IMR-90 (cell line): ENCODE data around the gene PHACTR3. TPM values are rescaled to one million over a fixed set of nuclear protein-coding genes. Genes with fewer than 3 reads are reported as not detected.
A peak's percentile ranks its signal among the peaks of the same experiment; 100 is the strongest.

Experiments
- ATAC-seq: fragments of 200-7000 bp; cut with Tn5 transposase; 2 replicates; pipeline ENCODE4 v1.9.1; 2020; ENCODE audit warnings: low read depth, mild to moderate bottlenecking, moderate library complexity
- BruUV-seq: library from RNA; stranded (reverse); fragments of 400-500 nt; replicated peaks from 2 replicates; lab custom pipeline; 2021; lab: Mats Ljungman, UMichigan
- CTCF ChIA-PET: fragments of 300-600 bp; formaldehyde crosslinking; extraction: SDS; loops from one replicate; lab custom pipeline; 2021; ENCODE audit warnings: antibody characterized with exemption; lab: Yijun Ruan, JAX
- POLR2A ChIA-PET: fragments of 300-600 bp; sonication (Branson Sonifier 250); formaldehyde crosslinking; loops from one replicate; lab custom pipeline; 2022; ENCODE audit warnings: antibody characterized with exemption; ENCODE audit not compliant: unreplicated experiment; lab: Charles Lee
- DNase-seq: peaks from one replicate; pipeline ENCODE4 v3.0.0; 2013
- H2AFZ ChIP-seq: replicated peaks from 2 replicates; pipeline ENCODE3; 2013; ENCODE audit warnings: low read length, mild to moderate bottlenecking; ENCODE audit not compliant: poor library complexity
- H2AK5ac ChIP-seq: 2 replicates; pipeline ENCODE4 v1.6.1; 2013; ENCODE audit warnings: low read depth, low read length, inconsistent platforms
- H2AK9ac ChIP-seq: replicated peaks from 2 replicates; pipeline ENCODE3; 2013; ENCODE audit warnings: mild to moderate bottlenecking, low read depth, low read length, moderate library complexity; ENCODE audit not compliant: poor library complexity
- H2BK120ac ChIP-seq: 2 replicates; pipeline ENCODE4 v1.6.1; 2013; ENCODE audit warnings: low read depth, low read length, inconsistent platforms
- H2BK15ac ChIP-seq: 3 replicates; pipeline ENCODE4 v1.6.1; 2013; ENCODE audit warnings: low read depth, low read length, inconsistent platforms
- H2BK20ac ChIP-seq: 2 replicates; pipeline ENCODE4 v1.6.1; 2013; ENCODE audit warnings: low read depth, mild to moderate bottlenecking, inconsistent platforms, low read length, moderate library complexity
- H2BK5ac ChIP-seq: 2 replicates; pipeline ENCODE4 v1.6.1; 2013; ENCODE audit warnings: mild to moderate bottlenecking, low read depth, low read length, inconsistent platforms; ENCODE audit not compliant: poor library complexity, severe bottlenecking
- H3K14ac ChIP-seq: replicated peaks from 2 replicates; pipeline ENCODE4 v1.6.1; 2013; ENCODE audit warnings: low read depth, low read length, inconsistent platforms
- H3K18ac ChIP-seq: 2 replicates; pipeline ENCODE4 v1.6.1; 2013; ENCODE audit warnings: low read depth, low read length, control low read depth
- H3K23ac ChIP-seq: 2 replicates; pipeline ENCODE4 v1.6.1; 2013; ENCODE audit warnings: low read depth, low read length, inconsistent platforms
- H3K27ac ChIP-seq: 2 replicates; pipeline ENCODE4 v1.5.1; 2013; ENCODE audit warnings: mild to moderate bottlenecking, control low read depth, low read length; ENCODE audit not compliant: insufficient read depth
- H3K27me3 ChIP-seq: 2 replicates; pipeline ENCODE4 v1.6.1; 2013; ENCODE audit warnings: low read length; ENCODE audit not compliant: control insufficient read depth, insufficient read depth
- H3K36me3 ChIP-seq: 2 replicates; pipeline ENCODE4 v1.6.1; 2013; ENCODE audit warnings: low read length, mixed read lengths; ENCODE audit not compliant: control insufficient read depth, insufficient read depth
- H3K4ac ChIP-seq: 2 replicates; pipeline ENCODE4 v1.6.1; 2013; ENCODE audit warnings: low read depth, low read length, inconsistent platforms
- H3K4me1 ChIP-seq: 2 replicates; pipeline ENCODE4 v1.6.1; 2013; ENCODE audit warnings: low read length, mixed read lengths; ENCODE audit not compliant: control insufficient read depth, insufficient read depth
- H3K4me2 ChIP-seq: 2 replicates; pipeline ENCODE4 v1.6.1; 2013; ENCODE audit warnings: low read depth, mild to moderate bottlenecking, control low read depth, low read length, moderate library complexity
- H3K4me3 ChIP-seq: 2 replicates; pipeline ENCODE4 v1.5.1; 2013; ENCODE audit warnings: low read depth, mild to moderate bottlenecking, control low read depth, low read length, moderate library complexity; ENCODE audit not compliant: insufficient read depth
- H3K56ac ChIP-seq: 2 replicates; pipeline ENCODE4 v1.6.1; 2013; ENCODE audit warnings: low read length, inconsistent platforms; ENCODE audit not compliant: insufficient read depth; ENCODE audit errors: extremely low read depth
- H3K79me1 ChIP-seq, 2 experiments: 2 replicates each; pipeline ENCODE4 v1.6.1; 2013; ENCODE audit warnings: low read length in 2 of 2, inconsistent platforms in 1 of 2, low read depth in 1 of 2
- H3K9ac ChIP-seq: 2 replicates; pipeline ENCODE4 v1.6.1; 2013; ENCODE audit warnings: low read depth, low read length, control low read depth
- H3K9me1 ChIP-seq: 2 replicates; pipeline ENCODE4 v1.6.1; 2013; ENCODE audit warnings: low read length, inconsistent platforms; ENCODE audit not compliant: insufficient read depth
- H3K9me3 ChIP-seq: 2 replicates; pipeline ENCODE4 v1.6.1; 2013; ENCODE audit warnings: low read length; ENCODE audit not compliant: control insufficient read depth, insufficient read depth
- H4K20me1 ChIP-seq: 2 replicates; pipeline ENCODE4 v1.6.1; 2013; ENCODE audit warnings: low read length, inconsistent platforms; ENCODE audit not compliant: insufficient read depth
- H4K5ac ChIP-seq: 2 replicates; pipeline ENCODE4 v1.6.1; 2013; ENCODE audit warnings: mild to moderate bottlenecking, low read depth, low read length, control low read depth
- H4K8ac ChIP-seq, 2 experiments: 2 replicates each; pipeline ENCODE4 v1.6.1; 2013; ENCODE audit warnings: low read depth in 2 of 2, low read length in 2 of 2, control low read depth in 1 of 2, inconsistent platforms in 1 of 2
- H4K91ac ChIP-seq: 2 replicates; pipeline ENCODE4 v1.6.1; 2013; ENCODE audit warnings: low read depth, low read length, inconsistent platforms; ENCODE audit not compliant: insufficient read depth
- CEBPB ChIP-seq: IDR thresholded peaks from 2 replicates; pipeline ENCODE4 v1.6.1; 2012; ENCODE audit warnings: low read depth, low read length, improper control_type of control experiment
- SMC3 ChIP-seq: fragments of 150-350 bp; IDR thresholded peaks from 2 replicates; pipeline ENCODE4 v1.6.1; 2016; ENCODE audit warnings: low read depth, mild to moderate bottlenecking, antibody characterized with exemption, low read length, moderate library complexity
- WGBS, 2 experiments: methylation state at CpG; one replicate each; pipeline versions ENCODE4 v1.1.5 to v1.1.7; 2013; ENCODE audit warnings: missing lambda C conversion rate in 2 of 2; ENCODE audit not compliant: insufficient read length in 1 of 2; ENCODE audit errors: extremely low coverage in 2 of 2; 5-methylcytosine and 5-hydroxymethylcytosine counted together
- dilution Hi-C: fragments of 300-500 bp; cut with HindIII; formaldehyde crosslinking; loops from one replicate; pipeline ENCODE4 v1.14.3; 2018; ENCODE audit warnings: low sequenced_read_pairs; ENCODE audit not compliant: unreplicated experiment
- in situ Hi-C: fragments of 300-500 bp; cut with MboI; formaldehyde crosslinking; loops from 3 replicates; pipeline ENCODE4 v1.14.3; 2019; ENCODE audit warnings: low sequenced_read_pairs, inconsistent platforms, mixed read lengths
- intact Hi-C: fragments of 100-400 bp; cut with micrococcal nuclease; formaldehyde crosslinking; loops from 2 replicates; pipeline ENCODE4 v1.10.0; 2022
- polyA plus RNA-seq, 3 experiments: library from polyadenylated mRNA; depleted of rRNA; stranded (reverse); fragments of >200 nt; gene quantifications; 2 replicates each; pipeline ENCODE4 v1.2.3, GENCODE V29; 2012; ENCODE audit warnings: low replicate concordance in 1 of 3
- total RNA-seq: library from RNA; depleted of rRNA; stranded (reverse); fragments of >200 nt; gene quantifications from 2 replicates; pipeline ENCODE4 v1.2.3, GENCODE V29; 2012

The PHACTR3 gene
- total and polyA plus RNA-seq, 2 of the 4 experiments (the other 2 are of a cell fraction), result not detected

GRCh38 chr20:59597240-59597639 is 7.1 kb upstream of the PHACTR3 start:
- H2BK120ac ChIP-seq, result no peak overlapping the region
- no peak overlapping the region for H3K9ac ChIP-seq
- CTCF ChIA-PET, result no interaction called here
- no peaks in the 10 kb centered on the region for H3K9me1 ChIP-seq
- no peak overlapping the region for H3K56ac ChIP-seq
- dilution Hi-C loops (no loop called here), intact Hi-C loops (no loop called here), in situ Hi-C loops (no loop called here)
- no peaks in the 10 kb centered on the region for H4K20me1 ChIP-seq
- no peak overlapping the region for H2AFZ ChIP-seq
- H2BK20ac ChIP-seq, result no peak overlapping the region
- H3K18ac ChIP-seq, result no peak overlapping the region
- DNase-seq (no peak), ATAC-seq (no peak)
- H3K27me3 ChIP-seq, result no peaks in the 10 kb centered on the region
- H2AK5ac ChIP-seq, result no peak overlapping the region
- no peak overlapping the region for H3K23ac ChIP-seq
- H3K4me1 ChIP-seq, result no peaks in the 10 kb centered on the region
- H2AK9ac ChIP-seq, result no peak overlapping the region
- H3K36me3 ChIP-seq, result no peaks in the 10 kb centered on the region
- H3K27ac ChIP-seq, result no peak overlapping the region
- H3K9me3 ChIP-seq, result no peaks in the 10 kb centered on the region
- POLR2A ChIA-PET, result no interaction called here
- H2BK15ac ChIP-seq, result no peak overlapping the region
- no CpG with 5 or more reads among the region's 1 CpG for WGBS, 2 experiments
- H3K4me3 ChIP-seq, result no peak overlapping the region
- no peak overlapping the region for H4K91ac ChIP-seq
- no peak overlapping the region for H3K14ac ChIP-seq
- H3K4me2 ChIP-seq, result no peak overlapping the region
- TF ChIP-seq SMC3 (no peak), CEBPB (peak; percentile 46)
- H3K4ac ChIP-seq, result no peak overlapping the region
- BruUV-seq, result no TSS peak
- H4K5ac ChIP-seq, result no peak overlapping the region
- no peaks in the 10 kb centered on the region for H3K79me1 ChIP-seq
- no peak overlapping the region for H4K8ac ChIP-seq
- H2BK5ac ChIP-seq, result no peak overlapping the region
